Measurements from ENCODE around the gene TMC5.

Gene TMC5

GRCh38 chr16:19458722-19459379, 41.2 kb downstream of the TMC5 start:
- DNase-seq (ENCODE audit: extremely low read depth, low read depth), result no peak
- TF ChIP-seq CTCF (IDR thresholded peaks at IDR 0.05; ENCODE audit: low read depth, low read length, missing control alignments), result no peak
- no peak overlapping the region for H3K4me3 ChIP-seq (replicated peaks; ENCODE audit: low read depth, low read length)

DNA sequence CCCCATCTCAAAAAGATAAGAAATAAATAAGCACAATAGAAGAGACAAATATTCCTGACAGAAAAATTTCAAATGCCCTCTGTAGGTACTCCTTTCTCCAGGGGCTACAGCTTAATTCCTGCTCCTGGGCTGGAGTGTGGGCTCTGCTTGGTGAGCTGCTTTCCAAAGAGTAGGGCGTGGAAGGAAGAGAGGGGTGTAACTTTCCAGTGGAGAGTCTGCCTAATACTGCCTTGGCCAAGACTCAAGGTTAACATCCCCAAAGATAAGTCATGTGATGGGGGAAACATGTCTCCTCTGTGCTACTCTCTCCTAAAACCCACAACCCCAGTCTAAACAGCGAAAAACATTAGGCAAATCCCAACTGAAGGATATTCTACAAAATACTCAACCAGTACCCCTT, 42.7 kb downstream of the TMC5 start:
- DNase-seq (ENCODE audit: extremely low read depth, low read depth), result no peak
- no peak for TF ChIP-seq CTCF (IDR thresholded peaks at IDR 0.05; ENCODE audit: low read depth, low read length, missing control alignments)
- H3K4me3 ChIP-seq (replicated peaks; ENCODE audit: low read depth, low read length), result no peak overlapping the region

- H3K4me3 ChIP-seq (replicated peaks; ENCODE audit: low read depth, low read length), result no peak overlapping the region
- TF ChIP-seq CTCF (IDR thresholded peaks at IDR 0.05; ENCODE audit: low read depth, low read length, missing control alignments), result no peak
- DNase-seq (ENCODE audit: extremely low read depth, low read depth), result no peak
Observed at GRCh38 chr16:19463468-19464315, 46.0 kb downstream of the TMC5 start.

DNA sequence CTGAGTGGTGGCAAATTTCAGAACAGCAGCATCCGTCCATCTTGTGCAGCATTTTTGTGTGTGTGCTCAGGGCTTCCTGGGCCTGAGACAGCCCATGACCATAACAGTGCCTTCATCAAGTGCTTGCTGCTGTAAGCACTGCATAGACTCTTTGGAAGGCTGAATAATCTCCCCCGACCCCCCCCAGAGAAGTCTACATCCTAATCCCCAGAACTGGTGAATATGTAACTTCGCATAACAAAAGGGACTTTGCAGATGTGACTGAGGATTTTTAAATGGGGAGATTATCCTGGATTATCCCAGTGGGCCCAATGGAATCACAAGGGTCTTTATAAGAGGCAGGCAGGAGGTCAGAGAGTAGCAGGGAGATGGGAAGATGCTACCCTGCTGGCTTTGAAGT, 50.6 kb downstream of the TMC5 start:
- no peak overlapping the region for H3K4me3 ChIP-seq (replicated peaks; ENCODE audit: low read depth, low read length)
- no peak for TF ChIP-seq CTCF (IDR thresholded peaks at IDR 0.05; ENCODE audit: low read depth, low read length, missing control alignments)
- no peak for DNase-seq (ENCODE audit: extremely low read depth, low read depth)

DNA sequence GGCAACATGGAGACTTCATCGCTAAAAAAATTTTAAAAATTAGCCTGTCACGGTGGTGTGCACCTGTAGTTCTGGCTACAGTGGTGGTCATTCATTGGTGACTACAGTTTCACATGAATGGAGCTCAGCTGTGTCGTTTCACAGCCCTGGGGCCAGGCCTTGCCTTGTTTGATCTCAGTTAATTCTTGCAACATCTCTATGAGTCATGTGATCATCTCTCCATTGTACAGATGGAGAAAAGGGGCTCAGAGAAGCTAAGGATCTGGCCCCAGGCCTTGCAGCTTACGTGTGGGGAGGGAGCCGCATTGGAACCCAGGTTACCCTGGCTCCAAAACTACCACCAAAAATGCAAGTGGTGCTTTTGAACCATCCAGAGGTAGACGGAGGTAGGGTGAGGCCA, 54.8 kb downstream of the TMC5 start:
- H3K4me3 ChIP-seq (replicated peaks; ENCODE audit: low read depth, low read length), result no peak overlapping the region
- no peak for DNase-seq (ENCODE audit: extremely low read depth, low read depth)

GRCh38 chr16:19474617-19475016, 56.9 kb downstream of the TMC5 start:
- no peak for DNase-seq (ENCODE audit: extremely low read depth, low read depth)
- no peak for TF ChIP-seq CTCF (IDR thresholded peaks at IDR 0.05; ENCODE audit: low read depth, low read length, missing control alignments)
- no peak overlapping the region for H3K4me3 ChIP-seq (replicated peaks; ENCODE audit: low read depth, low read length)

More for the DNA sequence above, 54.8 kb downstream of the TMC5 start:
- no peak for TF ChIP-seq CTCF (IDR thresholded peaks at IDR 0.05; ENCODE audit: low read depth, low read length, missing control alignments)
